ENCODE measurements around the gene DCP2. TPM values are rescaled to one million over a fixed set of nuclear protein-coding genes. Genes with fewer than 3 reads are reported as not detected.

DCP2 gene
- total RNA-seq, 2 donors from 2014 or later: 12.9 to 38.4 TPM

GRCh38 chr5:113050721-113051382, 74.3 kb downstream of the DCP2 start:
- Histone ChIP-seq H3K9me3 (no peaks in the 10 kb centered on the region), H3K4me1 (ENCODE audit: control insufficient read depth in 1 of 2, low read depth in 2 of 2) (peaks cover 16 to 25% of the 10 kb centered on the region in 2 donors), H3K4me3 (peak overlapping the region; percentile 37), H3K36me3 (no peaks in the 10 kb centered on the region), H3K27ac (peak overlapping the region in 1 of 2 donors; percentile 7), H3K27me3 (replicated peaks; ENCODE audit: insufficient read depth) (no peaks in the 10 kb centered on the region)
- DNase-seq (ENCODE audit: low spot score) (no peak), ATAC-seq (ENCODE audit: insufficient number of reproducible peaks, low FRiP score, low read depth) (no peak)
- no peak for TF ChIP-seq CTCF (IDR thresholded peaks at IDR 0.05)

- no peaks in the 10 kb centered on the region for H3K9me3 ChIP-seq
- H3K4me3 ChIP-seq: no peak overlapping the region
- TF ChIP-seq CTCF (IDR thresholded peaks at IDR 0.05): no peak
- H3K27ac ChIP-seq: no peak overlapping the region
- ATAC-seq (ENCODE audit: insufficient number of reproducible peaks, low FRiP score, low read depth) (no peak), DNase-seq (ENCODE audit: low spot score) (no peak)
- H3K36me3 ChIP-seq: no peaks in the 10 kb centered on the region
- H3K4me1 ChIP-seq (ENCODE audit: control insufficient read depth in 1 of 2, low read depth in 2 of 2): peaks cover 16 to 25% of the 10 kb centered on the region in 2 donors
- no peaks in the 10 kb centered on the region for H3K27me3 ChIP-seq (replicated peaks; ENCODE audit: insufficient read depth)
Measured at GRCh38 chr5:113052041-113052795, 75.6 kb downstream of the DCP2 start.

- H3K27me3 ChIP-seq (replicated peaks; ENCODE audit: insufficient read depth): no peaks in the 10 kb centered on the region
- H3K27ac ChIP-seq: no peak overlapping the region
- H3K9me3 ChIP-seq: no peaks in the 10 kb centered on the region
- ATAC-seq (ENCODE audit: insufficient number of reproducible peaks, low FRiP score, low read depth): no peak
- TF ChIP-seq CTCF (IDR thresholded peaks at IDR 0.05): no peak
- no peak overlapping the region for H3K4me3 ChIP-seq
- no peak for DNase-seq (ENCODE audit: low spot score)
- H3K36me3 ChIP-seq: no peaks in the 10 kb centered on the region
- peaks cover 16 to 25% of the 10 kb centered on the region in 2 donors for H3K4me1 ChIP-seq (ENCODE audit: control insufficient read depth in 1 of 2, low read depth in 2 of 2)
Measured at GRCh38 chr5:113053511-113053995, 77.0 kb downstream of the DCP2 start.

GRCh38 chr5:113054899-113055298, 78.3 kb downstream of the DCP2 start:
- H3K36me3 ChIP-seq: no peaks in the 10 kb centered on the region
- no peaks in the 10 kb centered on the region for H3K27me3 ChIP-seq (replicated peaks; ENCODE audit: insufficient read depth)
- no peak overlapping the region for H3K4me3 ChIP-seq
- H3K4me1 ChIP-seq (ENCODE audit: control insufficient read depth in 1 of 2, low read depth in 2 of 2): peaks cover 16 to 25% of the 10 kb centered on the region in 2 donors
- H3K9me3 ChIP-seq: no peaks in the 10 kb centered on the region
- TF ChIP-seq CTCF (IDR thresholded peaks at IDR 0.05): no peak
- DNase-seq (ENCODE audit: low spot score) (no peak), ATAC-seq (ENCODE audit: insufficient number of reproducible peaks, low FRiP score, low read depth) (no peak)
- no peak overlapping the region for H3K27ac ChIP-seq

- no peaks in the 10 kb centered on the region for H3K36me3 ChIP-seq
- no peaks in the 10 kb centered on the region for H3K27me3 ChIP-seq (replicated peaks; ENCODE audit: insufficient read depth)
- no peak for TF ChIP-seq CTCF (IDR thresholded peaks at IDR 0.05)
- no peak for DNase-seq (ENCODE audit: low spot score)
- H3K4me1 ChIP-seq (ENCODE audit: control insufficient read depth in 1 of 2, low read depth in 2 of 2): peaks cover 0 to 4% of the 10 kb centered on the region in 2 donors
- no peak overlapping the region for H3K4me3 ChIP-seq
- no peak overlapping the region for H3K27ac ChIP-seq
- no peak for ATAC-seq (ENCODE audit: insufficient number of reproducible peaks, low FRiP score, low read depth)
- no peaks in the 10 kb centered on the region for H3K9me3 ChIP-seq
Measured at GRCh38 chr5:113056988-113057387, 80.4 kb downstream of the DCP2 start.
